ENCODE data around the gene CCL4. TPM values are rescaled to one million over a fixed set of nuclear protein-coding genes. Genes with fewer than 3 reads are reported as not detected.

Gene CCL4
- total RNA-seq, 1 experiment from 2014 or later = 1.2 TPM

GRCh38 chr17:36055171-36055570, 48.5 kb upstream of the CCL4 start (continued):
- no peak for TF ChIP-seq FOSL1 (IDR thresholded peaks at IDR 0.05; ENCODE audit: low read depth)

- H3K4me2 ChIP-seq (ENCODE audit: low read length) = no peak overlapping the region
- H3K79me2 ChIP-seq (ENCODE audit: insufficient read depth, low read length) = no peaks in the 10 kb centered on the region
- no peak for ATAC-seq
- ChIA-PET POLR2A (no interaction called here), CTCF (interaction anchor here (0.9 kb wide), 1 partner anchor 16 kb away, joined by 5 read pairs; no protein-coding TSS in a partner anchor), RAD21 (ENCODE audit: low non-redundant PET in 1 of 2, low total read pairs in 2 of 2, uncharacterized antibody in 2 of 2, unreplicated experiment in 2 of 2) (no interaction called here)
- H3K9ac ChIP-seq (ENCODE audit: low read length) = no peak overlapping the region
- no peak for TF ChIP-seq TCF7L2 (IDR thresholded peaks at IDR 0.05; ENCODE audit: borderline replicate concordance, extremely low read depth, insufficient read depth, insufficient read length)
- TF ChIP-seq ZNF274 (IDR thresholded peaks at IDR 0.05; ENCODE audit: low read depth, low read length) = no peak
- no peak for TF ChIP-seq EZH2phosphoT487 (IDR thresholded peaks at IDR 0.05; ENCODE audit: borderline replicate concordance)
- TF ChIP-seq SP1 (IDR thresholded peaks at IDR 0.05; ENCODE audit: low read depth) = no peak
- H3K9me3 ChIP-seq (ENCODE audit: control insufficient read depth in 1 of 2, insufficient read depth in 1 of 2, low read depth in 1 of 2, low read length in 2 of 2) = no peaks in the 10 kb centered on the region
- DNase-seq (ENCODE audit: low read depth, low spot score) = no peak
- intact Hi-C loops (cut with micrococcal nuclease) = no loop called here
- H3K4me1 ChIP-seq (ENCODE audit: control insufficient read depth in 1 of 2, insufficient read depth in 2 of 2, low read length in 2 of 2) = no peaks in the 10 kb centered on the region
- BruUV-seq (replicated peaks) = no TSS peak
- H3K27ac ChIP-seq (ENCODE audit: low read depth, low read length) = no peak overlapping the region
- no peaks in the 10 kb centered on the region for H3K36me3 ChIP-seq (ENCODE audit: control insufficient read depth in 1 of 2, insufficient read depth in 2 of 2, low read length in 2 of 2)
- H3K27me3 ChIP-seq (ENCODE audit: insufficient read depth, low read length) = 0 out of 2 replicates have a peak, but pooled peaks cover 3% of the 10 kb centered on the region
- no peaks in the 10 kb centered on the region for H4K20me1 ChIP-seq (ENCODE audit: insufficient read depth)
- H3K9me2 ChIP-seq (ENCODE audit: insufficient read depth) = no peaks in the 10 kb centered on the region
- H2AFZ ChIP-seq (ENCODE audit: low read depth, low read length, poor library complexity, severe bottlenecking) = no peak overlapping the region
- H3K4me3 ChIP-seq (replicated peaks in 1 of 2; ENCODE audit: low read depth in 1 of 2, low read length in 2 of 2) = no peak overlapping the region
These were observed 47.6 kb upstream of the CCL4 start for GRCh38 chr17:36055921-36056520.

GRCh38 chr17:36057911-36058310, 45.7 kb upstream of the CCL4 start:
- Histone ChIP-seq H2AFZ (ENCODE audit: low read depth, low read length, poor library complexity, severe bottlenecking) (no peak overlapping the region), H3K27ac (ENCODE audit: low read depth, low read length) (no peak overlapping the region), H3K9me3 (ENCODE audit: control insufficient read depth in 1 of 2, insufficient read depth in 1 of 2, low read depth in 1 of 2, low read length in 2 of 2) (no peaks in the 10 kb centered on the region), H4K20me1 (ENCODE audit: insufficient read depth) (no peaks in the 10 kb centered on the region), H3K4me3 (replicated peaks in 1 of 2; ENCODE audit: low read depth in 1 of 2, low read length in 2 of 2) (no peak overlapping the region), H3K4me2 (ENCODE audit: low read length) (no peak overlapping the region), H3K9ac (ENCODE audit: low read length) (no peak overlapping the region), H3K79me2 (ENCODE audit: insufficient read depth, low read length) (no peaks in the 10 kb centered on the region), H3K9me2 (ENCODE audit: insufficient read depth) (no peaks in the 10 kb centered on the region), H3K36me3 (ENCODE audit: control insufficient read depth in 1 of 2, insufficient read depth in 2 of 2, low read length in 2 of 2) (no peaks in the 10 kb centered on the region), H3K27me3 (ENCODE audit: insufficient read depth, low read length) (0 out of 2 replicates have a peak, but pooled peaks cover 3% of the 10 kb centered on the region), H3K4me1 (ENCODE audit: control insufficient read depth in 1 of 2, insufficient read depth in 2 of 2, low read length in 2 of 2) (no peaks in the 10 kb centered on the region)
- ATAC-seq (no peak), DNase-seq (ENCODE audit: low read depth, low spot score) (no peak)
- CTCF ChIA-PET = interaction anchor here (2.3 kb wide), 1 partner anchor 15 kb away, joined by 9 read pairs; no protein-coding TSS in a partner anchor
- POLR2A ChIA-PET = no interaction called here
- TF ChIP-seq CEBPB (IDR thresholded peaks at IDR 0.05; ENCODE audit: low read depth) = no peak
- RAD21 ChIA-PET (ENCODE audit: low non-redundant PET in 1 of 2, low total read pairs in 2 of 2, uncharacterized antibody in 2 of 2, unreplicated experiment in 2 of 2) = no interaction called here
- BruUV-seq (replicated peaks) = no TSS peak
- intact Hi-C loops (cut with micrococcal nuclease) = no loop called here
